NT2/D1 (cell line): ENCODE results near the gene FBXL22.

ENCODE experiments used
- DNase-seq: peaks from one replicate; pipeline ENCODE4 v3.0.0-alpha.2; 2011; ENCODE audit warnings: low read depth, low spot score
- H3K27me3 ChIP-seq: 2 replicates; pipeline ENCODE4 v1.6.0; 2011; ENCODE audit warnings: mild to moderate bottlenecking; ENCODE audit not compliant: insufficient read length, insufficient read depth
- H3K36me3 ChIP-seq: 2 replicates; pipeline ENCODE4 v1.6.1; 2011; ENCODE audit warnings: mild to moderate bottlenecking, low read length, mixed read lengths; ENCODE audit not compliant: insufficient read depth, insufficient read length
- H3K4me1 ChIP-seq: 2 replicates; pipeline ENCODE4 v1.5.1; 2011; ENCODE audit not compliant: insufficient read depth, insufficient read length
- H3K4me3 ChIP-seq: 2 replicates; pipeline ENCODE4 v1.5.1; 2011; ENCODE audit warnings: low read depth; ENCODE audit not compliant: insufficient read length
- H3K9ac ChIP-seq: 2 replicates; pipeline ENCODE4 v1.6.0; 2011; ENCODE audit warnings: low read depth; ENCODE audit not compliant: insufficient read length
- H3K9me3 ChIP-seq: 2 replicates; pipeline ENCODE4 v1.5.1; 2011; ENCODE audit warnings: mild to moderate bottlenecking, low read length; ENCODE audit not compliant: insufficient read depth
- SUZ12 ChIP-seq: IDR thresholded peaks from 2 replicates; pipeline ENCODE4 v1.6.1; 2011; ENCODE audit not compliant: insufficient read length, insufficient read depth; ENCODE audit errors: extremely low read depth
- YY1 ChIP-seq: IDR thresholded peaks from 2 replicates; pipeline ENCODE4 v1.6.1; 2011; ENCODE audit not compliant: insufficient read length, insufficient read depth
- ZNF274 ChIP-seq: IDR thresholded peaks from 2 replicates; pipeline ENCODE4 v1.6.1; 2011; ENCODE audit warnings: mild to moderate bottlenecking, low read depth, low read length

FBXL22 gene

GRCh38 chr15:63595688-63596087, 1.5 kb upstream of the FBXL22 start:
- Histone ChIP-seq H3K4me3 (no peak overlapping the region), H3K4me1 (peaks cover 7% of the 10 kb centered on the region)
- TF ChIP-seq YY1: no peak
- TF ChIP-seq SUZ12: no peak

GRCh38 chr15:63596676-63597037, 530 bp upstream of the FBXL22 start:
- peaks cover 12% of the 10 kb centered on the region for H3K36me3 ChIP-seq
- DNase-seq: no peak
- H3K9me3 ChIP-seq: no peaks in the 10 kb centered on the region
- H3K4me1 ChIP-seq: peaks cover 7% of the 10 kb centered on the region
- no peak overlapping the region for H3K9ac ChIP-seq
- no peak overlapping the region for H3K4me3 ChIP-seq
- TF ChIP-seq ZNF274: no peak
- TF ChIP-seq YY1: no peak
- no peak for TF ChIP-seq SUZ12
- H3K27me3 ChIP-seq: peaks cover 8% of the 10 kb centered on the region

More at GRCh38 chr15:63595688-63596087, 1.5 kb upstream of the FBXL22 start:
- no peak for DNase-seq
- peaks cover 21% of the 10 kb centered on the region for H3K36me3 ChIP-seq
- H3K9ac ChIP-seq: no peak overlapping the region
- H3K27me3 ChIP-seq: no peaks in the 10 kb centered on the region
- H3K9me3 ChIP-seq: no peaks in the 10 kb centered on the region

- peaks cover 10% of the 10 kb centered on the region for H3K4me1 ChIP-seq
- no peak for DNase-seq
- H3K36me3 ChIP-seq: peaks cover 8% of the 10 kb centered on the region
- no peak overlapping the region for H3K9ac ChIP-seq
- no peak overlapping the region for H3K4me3 ChIP-seq
- TF ChIP-seq YY1 (no peak), ZNF274 (no peak), SUZ12 (no peak)
- peaks cover 19% of the 10 kb centered on the region for H3K27me3 ChIP-seq
- no peaks in the 10 kb centered on the region for H3K9me3 ChIP-seq
Measured at GRCh38 chr15:63597821-63598220, 634 bp downstream of the FBXL22 start.

- TF ChIP-seq SUZ12: no peak
- TF ChIP-seq ZNF274: no peak
- TF ChIP-seq YY1: no peak
- Histone ChIP-seq H3K9me3 (no peaks in the 10 kb centered on the region), H3K4me3 (no peak overlapping the region), H3K27me3 (peaks cover 20% of the 10 kb centered on the region), H3K36me3 (peaks cover 6% of the 10 kb centered on the region), H3K9ac (no peak overlapping the region), H3K4me1 (peaks cover 10% of the 10 kb centered on the region)
- no peak for DNase-seq
Measured at GRCh38 chr15:63598473-63599400, 1.6 kb downstream of the FBXL22 start.

- DNase-seq: no peak
- TF ChIP-seq YY1 (no peak), ZNF274 (no peak), SUZ12 (no peak)
- Histone ChIP-seq H3K9me3 (no peaks in the 10 kb centered on the region), H3K36me3 (peaks cover 4% of the 10 kb centered on the region), H3K4me1 (peaks cover 10% of the 10 kb centered on the region), H3K27me3 (peaks cover 20% of the 10 kb centered on the region), H3K9ac (peak overlapping the region; percentile 90), H3K4me3 (peak overlapping the region; percentile 68)
Measured at GRCh38 chr15:63599401-63600000, 2.3 kb downstream of the FBXL22 start.

GRCh38 chr15:63600001-63600615, 2.9 kb downstream of the FBXL22 start:
- Histone ChIP-seq H3K4me1 (peaks cover 8% of the 10 kb centered on the region), H3K27me3 (peaks cover 20% of the 10 kb centered on the region), H3K36me3 (no peaks in the 10 kb centered on the region), H3K9ac (peak overlapping the region; percentile 90), H3K4me3 (peak overlapping the region; percentile 68), H3K9me3 (no peaks in the 10 kb centered on the region)
- DNase-seq: no peak
- TF ChIP-seq SUZ12: no peak
- TF ChIP-seq YY1: no peak
- TF ChIP-seq ZNF274: no peak

GRCh38 chr15:63600616-63601025, 3.4 kb downstream of the FBXL22 start:
- H3K36me3 ChIP-seq: no peaks in the 10 kb centered on the region
- DNase-seq: peak; percentile 39
- no peaks in the 10 kb centered on the region for H3K9me3 ChIP-seq
- H3K4me3 ChIP-seq: peak overlapping the region; percentile 68
- H3K4me1 ChIP-seq: peaks cover 8% of the 10 kb centered on the region
- TF ChIP-seq ZNF274 (no peak), YY1 (no peak), SUZ12 (no peak)
- H3K9ac ChIP-seq: peak overlapping the region; percentile 90
- H3K27me3 ChIP-seq: peaks cover 20% of the 10 kb centered on the region
